Naive thymus-derived CD4-positive, alpha-beta T cell (primary cell): ENCODE measurements around the gene ASPG. TPM values are rescaled to one million over a fixed set of nuclear protein-coding genes. Genes with fewer than 3 reads are reported as not detected.

Source experiments
- ATAC-seq: fragments of 150-1000 bp; cut with Tn5 transposase; 2 replicates; pipeline ENCODE4 v1.10.0; 2021; ENCODE audit warnings: mild to moderate bottlenecking, moderate library complexity
- CTCF ChIA-PET: fragments of 350-600 bp; sonication (Branson Sonifier 250); formaldehyde crosslinking; loops from one replicate; lab custom pipeline; 2021; ENCODE audit warnings: antibody characterized with exemption; lab: Charles Lee
- POLR2A ChIA-PET: fragments of 350-600 bp; sonication (Branson Sonifier 250); formaldehyde crosslinking; loops from one replicate; lab custom pipeline; 2021; ENCODE audit warnings: antibody characterized with exemption, inconsistent platforms; lab: Charles Lee
- DNase-seq, 9 donors: peaks; one replicate each; pipeline versions ENCODE4 v3.0.0 to v3.0.0-alpha.2; 2020 to 2022; ENCODE audit warnings: mixed read lengths in 1 of 9
- H3K27ac ChIP-seq: one replicate; pipeline ENCODE4 v1.7.0; 2013; ENCODE audit warnings: mild to moderate bottlenecking, low read depth, low read length, moderate library complexity
- H3K27me3 ChIP-seq, 2 donors: one replicate each; pipeline ENCODE4 v1.7.0; 2013; ENCODE audit warnings: low read length in 2 of 2, mild to moderate bottlenecking in 2 of 2, moderate library complexity in 2 of 2; ENCODE audit not compliant: control insufficient read depth in 2 of 2, insufficient read depth in 2 of 2
- H3K36me3 ChIP-seq, 3 experiments: 1 replicate in 2 of 3; 2 replicates in 1 of 3; pipeline ENCODE4 v1.7.0; 2013; ENCODE audit warnings: low read length in 3 of 3, mild to moderate bottlenecking in 3 of 3, moderate library complexity in 1 of 3; ENCODE audit not compliant: insufficient read depth in 3 of 3, control insufficient read depth in 2 of 3
- H3K4me1 ChIP-seq, 2 donors: one replicate each; pipeline ENCODE4 v1.7.0; 2013; ENCODE audit warnings: low read length in 2 of 2, mild to moderate bottlenecking in 2 of 2, moderate library complexity in 1 of 2; ENCODE audit not compliant: control insufficient read depth in 2 of 2, insufficient read depth in 2 of 2
- H3K4me3 ChIP-seq: 2 replicates; pipeline ENCODE4 v1.7.0; 2013; ENCODE audit warnings: mild to moderate bottlenecking, low read length
- H3K9me3 ChIP-seq, 3 experiments: 1 replicate in 2 of 3; 2 replicates in 1 of 3; pipeline ENCODE4 v1.7.0; 2013; ENCODE audit warnings: low read length in 3 of 3; ENCODE audit not compliant: control insufficient read depth in 2 of 3
- H3K27ac Mint-ChIP-seq, 9 donors: one replicate each; pipeline ENCODE4 v1.8.0; 2020 to 2022; ENCODE audit warnings: mixed read lengths in 9 of 9, mild to moderate bottlenecking in 8 of 9, moderate library complexity in 5 of 9, inconsistent platforms in 2 of 9
- H3K27me3 Mint-ChIP-seq, 5 donors: one replicate each; pipeline ENCODE4 v1.8.0; 2021 to 2022; ENCODE audit warnings: mixed read lengths in 5 of 5, mild to moderate bottlenecking in 1 of 5
- H3K36me3 Mint-ChIP-seq, 5 donors: one replicate each; pipeline ENCODE4 v1.8.0; 2020 to 2022; ENCODE audit warnings: mixed read lengths in 5 of 5, mild to moderate bottlenecking in 3 of 5, inconsistent platforms in 1 of 5
- H3K4me1 Mint-ChIP-seq, 7 donors: one replicate each; pipeline ENCODE4 v1.8.0; 2020 to 2022; ENCODE audit warnings: mixed read lengths in 7 of 7, mild to moderate bottlenecking in 3 of 7, inconsistent platforms in 1 of 7
- H3K4me3 Mint-ChIP-seq, 10 donors: one replicate each; pipeline ENCODE4 v1.8.0; 2020 to 2022; ENCODE audit warnings: mild to moderate bottlenecking in 10 of 10, mixed read lengths in 10 of 10, moderate library complexity in 6 of 10, inconsistent platforms in 2 of 10
- H3K9me3 Mint-ChIP-seq, 11 donors: one replicate each; pipeline ENCODE4 v1.8.0; 2020 to 2022; ENCODE audit warnings: mixed read lengths in 11 of 11, mild to moderate bottlenecking in 4 of 11, inconsistent platforms in 1 of 11, moderate library complexity in 1 of 11
- intact Hi-C, 2 donors: fragments of 100-400 bp; cut with micrococcal nuclease; formaldehyde crosslinking; loops; one replicate each; pipeline ENCODE4 v1.15.1; 2023
- polyA plus RNA-seq, 2 donors: library from polyadenylated mRNA; unstranded; fragments of 300-500 nt; fragmentation: Illumina TruSeq; gene quantifications; one replicate each; pipeline ENCODE4 v1.2.3, GENCODE V29; 2021
- total RNA-seq, 6 experiments: library from RNA in 5 of 6; stranded (reverse) in 5 of 6; gene quantifications; 1 replicate in 5 of 6; 2 replicates in 1 of 6; pipeline ENCODE4 v1.2.3 and lab custom pipeline; 2021 to 2026

Gene ASPG
- total and polyA plus RNA-seq, 7 experiments from 2014 or later = 0.11 to 0.38 TPM; not detected in 5

DNA sequence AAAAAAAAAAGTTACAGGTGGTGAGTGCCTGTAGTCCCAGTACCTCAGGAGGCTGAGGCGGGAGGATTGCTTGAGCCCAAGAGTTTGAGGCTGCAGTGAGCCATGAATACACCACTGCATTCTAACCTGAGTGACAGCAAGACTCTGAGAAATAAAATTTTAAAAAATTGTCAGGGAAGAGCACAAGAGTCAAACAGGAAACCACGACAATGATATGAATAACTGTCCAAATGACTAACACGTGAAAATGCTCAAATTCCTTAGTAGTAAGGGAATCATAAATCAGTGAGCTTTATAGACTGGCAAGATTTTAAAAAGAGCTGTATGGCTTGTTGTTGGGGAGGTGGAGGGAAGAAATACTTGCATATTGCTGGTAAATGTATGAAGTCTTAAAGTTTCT lies 12.9 kb upstream of the ASPG start:
- H3K4me3 Mint-ChIP-seq = no peak overlapping the region
- ChIA-PET POLR2A (no interaction called here), CTCF (no interaction called here)
- ATAC-seq (no peak), DNase-seq (no peak)
- Histone ChIP-seq H3K27me3 (no peaks in the 10 kb centered on the region), H3K9me3 (peaks cover 0 to 8% (median 4%) of the 10 kb centered on the region in 3 experiments), H3K4me1 (peaks cover under 1 to 2% of the 10 kb centered on the region in 2 donors), H3K27ac (no peak overlapping the region), H3K36me3 (no peaks in the 10 kb centered on the region), H3K4me3 (no peak overlapping the region)
- peaks cover 0 to 10% (median 3%) of the 10 kb centered on the region in 7 donors for H3K4me1 Mint-ChIP-seq
- H3K36me3 Mint-ChIP-seq = peaks cover 0 to 6% (median under 1%) of the 10 kb centered on the region in 5 donors
- no peak overlapping the region for H3K27ac Mint-ChIP-seq
- H3K9me3 Mint-ChIP-seq = peaks cover 4 to 27% (median 11%) of the 10 kb centered on the region in 11 donors
- H3K27me3 Mint-ChIP-seq = peaks cover 6 to 28% (median 15%) of the 10 kb centered on the region in 5 donors
- intact Hi-C loops = no loop called here

DNA sequence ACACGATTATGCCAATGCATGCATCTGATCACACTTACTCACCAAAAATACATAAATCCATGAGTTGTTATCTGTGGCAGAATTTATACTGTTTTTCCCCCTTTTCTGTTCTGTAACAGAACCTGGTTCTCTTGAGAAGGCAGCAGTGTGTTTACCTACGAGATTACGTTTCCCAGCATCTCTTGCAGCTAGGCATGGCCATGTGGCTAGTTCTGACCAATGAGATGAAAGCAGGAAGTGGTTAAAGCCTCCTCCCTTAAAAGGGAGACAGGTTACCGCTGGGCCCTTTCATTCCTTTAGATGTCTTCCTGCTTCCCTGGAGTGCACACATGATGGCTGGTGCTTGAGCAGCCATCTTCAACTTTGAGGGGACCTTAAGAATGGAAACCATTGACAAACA lies 11.7 kb upstream of the ASPG start:
- ATAC-seq (no peak), DNase-seq (no peak)
- Mint-ChIP-seq H3K9me3 (peaks cover 2 to 19% (median 10%) of the 10 kb centered on the region in 11 donors), H3K27ac (no peak overlapping the region), H3K4me3 (no peak overlapping the region), H3K27me3 (peaks cover 0 to 22% (median 10%) of the 10 kb centered on the region in 5 donors), H3K36me3 (peaks cover 0 to 4% (median 0%) of the 10 kb centered on the region in 5 donors), H3K4me1 (peaks cover 7 to 22% (median 15%) of the 10 kb centered on the region in 7 donors)
- CTCF ChIA-PET = no interaction called here
- H3K4me1 ChIP-seq = peaks cover 4 to 11% of the 10 kb centered on the region in 2 donors
- no peaks in the 10 kb centered on the region for H3K36me3 ChIP-seq
- POLR2A ChIA-PET = no interaction called here
- H3K27ac ChIP-seq = no peak overlapping the region
- no peaks in the 10 kb centered on the region for H3K27me3 ChIP-seq
- intact Hi-C loops = no loop called here
- H3K9me3 ChIP-seq = peaks cover 0 to 8% (median 4%) of the 10 kb centered on the region in 3 experiments
- H3K4me3 ChIP-seq = no peak overlapping the region

GRCh38 chr14:104075530-104076151 lies 9.9 kb upstream of the ASPG start:
- H3K9me3 Mint-ChIP-seq = peaks cover 2 to 18% (median 10%) of the 10 kb centered on the region in 11 donors

DNA sequence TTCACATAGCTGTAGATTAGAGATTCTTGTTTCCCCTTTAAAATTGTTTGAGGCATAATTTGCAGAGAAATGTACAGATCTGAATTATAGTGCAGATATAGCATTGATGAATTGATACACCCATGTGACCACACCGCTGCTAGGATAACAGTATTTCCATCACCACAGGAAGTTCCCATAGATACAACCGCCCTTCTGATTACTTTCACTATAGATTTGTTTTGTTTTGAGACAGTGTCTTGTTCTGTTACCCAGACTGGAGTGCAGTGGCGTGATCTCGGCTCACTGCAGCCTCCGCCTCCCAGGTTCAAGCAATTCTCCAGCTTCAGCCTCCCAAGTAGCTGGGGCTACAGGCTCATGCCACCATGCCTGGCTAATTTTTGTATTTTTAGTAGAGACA lies 8.8 kb upstream of the ASPG start:
- H3K9me3 Mint-ChIP-seq = peaks cover 2 to 18% (median 10%) of the 10 kb centered on the region in 11 donors
- peaks cover 0 to 11% (median 6%) of the 10 kb centered on the region in 5 donors for H3K27me3 Mint-ChIP-seq
- intact Hi-C loops = loop anchor here (5.0 kb wide), 3 partner anchors 504 to 631 kb away; no protein-coding TSS in a partner anchor
- H3K36me3 Mint-ChIP-seq = peaks cover 0 to 4% (median 0%) of the 10 kb centered on the region in 5 donors
- H3K27ac ChIP-seq = no peak overlapping the region
- peak overlapping the region in 1 of 9 donors; percentile 42 for H3K27ac Mint-ChIP-seq
- no peak for ATAC-seq
- H3K4me3 Mint-ChIP-seq = peak overlapping the region in 1 of 10 donors; percentile 28
- POLR2A ChIA-PET = interaction anchor here (0.7 kb wide), 1 partner anchor 315 kb away, joined by 3 read pairs; no protein-coding TSS in a partner anchor
- DNase-seq = no peak
- H3K36me3 ChIP-seq = no peaks in the 10 kb centered on the region
- H3K27me3 ChIP-seq = no peaks in the 10 kb centered on the region
- peaks cover 0 to 8% (median 4%) of the 10 kb centered on the region in 3 experiments for H3K9me3 ChIP-seq
- CTCF ChIA-PET = interaction anchor here (0.7 to 2.0 kb wide), 4 partner anchors 17 to 487 kb away, joined by 3 to 16 read pairs (median 7); no protein-coding TSS in a partner anchor
- H3K4me3 ChIP-seq = no peak overlapping the region
- H3K4me1 ChIP-seq = peaks cover 4 to 11% of the 10 kb centered on the region in 2 donors
- H3K4me1 Mint-ChIP-seq = peaks cover 7 to 24% (median 17%) of the 10 kb centered on the region in 7 donors

More at GRCh38 chr14:104075530-104076151, 9.9 kb upstream of the ASPG start:
- Mint-ChIP-seq H3K4me1 (peaks cover 7 to 24% (median 17%) of the 10 kb centered on the region in 7 donors), H3K36me3 (peaks cover 0 to 4% (median 0%) of the 10 kb centered on the region in 5 donors), H3K4me3 (no peak overlapping the region), H3K27ac (no peak overlapping the region), H3K27me3 (peaks cover 0 to 11% (median 6%) of the 10 kb centered on the region in 5 donors)
- H3K4me3 ChIP-seq = no peak overlapping the region
- peaks cover 0 to 8% (median 4%) of the 10 kb centered on the region in 3 experiments for H3K9me3 ChIP-seq
- H3K27ac ChIP-seq = no peak overlapping the region
- POLR2A ChIA-PET = no interaction called here
- H3K36me3 ChIP-seq = no peaks in the 10 kb centered on the region
- H3K4me1 ChIP-seq = peaks cover 4 to 11% of the 10 kb centered on the region in 2 donors
- DNase-seq (no peak), ATAC-seq (no peak)
- H3K27me3 ChIP-seq = no peaks in the 10 kb centered on the region
- CTCF ChIA-PET = interaction anchor here (0.7 to 0.9 kb wide), 2 partner anchors 23 to 488 kb away, joined by 3 read pairs; no protein-coding TSS in a partner anchor
- intact Hi-C loops = loop anchor here (5.0 kb wide), 3 partner anchors 503 to 632 kb away; no protein-coding TSS in a partner anchor

DNA sequence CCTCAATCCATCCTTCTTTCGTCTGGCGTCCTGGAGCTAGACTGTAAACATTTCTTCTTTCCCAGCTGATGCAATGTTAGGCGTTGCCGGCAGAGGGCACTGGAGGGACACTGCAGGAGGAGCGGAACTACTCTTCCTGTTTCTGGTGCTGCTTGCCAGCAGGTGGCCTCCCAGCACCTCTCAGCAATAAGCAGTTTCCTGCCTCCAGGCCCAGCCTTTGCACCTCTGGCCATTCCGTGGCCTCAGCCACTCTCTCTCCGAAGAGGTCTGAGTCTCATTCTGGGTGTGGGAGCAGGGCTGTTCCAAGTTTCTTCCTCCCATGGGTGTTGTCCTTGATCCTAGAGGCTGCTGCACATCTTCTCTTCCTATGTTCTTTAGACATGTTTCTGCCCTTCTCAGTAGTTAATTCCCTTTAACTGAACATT lies 7.5 kb upstream of the ASPG start:
- ChIA-PET CTCF (interaction anchor here (0.5 to 2.0 kb wide), 17 partner anchors 15 to 1769 kb away, joined by 3 to 16 read pairs (median 3); no protein-coding TSS in a partner anchor), POLR2A (no interaction called here)
- peaks cover 0 to 2% (median 0%) of the 10 kb centered on the region in 5 donors for H3K36me3 Mint-ChIP-seq
- H3K4me1 ChIP-seq = peaks cover 4 to 11% of the 10 kb centered on the region in 2 donors
- H3K27ac Mint-ChIP-seq = peak overlapping the region in 7 of 9 donors; percentile 2 to 86 (median 59)
- H3K4me1 Mint-ChIP-seq = peaks cover 7 to 24% (median 17%) of the 10 kb centered on the region in 7 donors
- no peak overlapping the region for H3K27ac ChIP-seq
- H3K4me3 Mint-ChIP-seq = peak overlapping the region in 6 of 10 donors; percentile 4 to 57 (median 20)
- intact Hi-C loops = loop anchor here (1.0 to 5.0 kb wide), 11 partner anchors 17 to 629 kb away; no protein-coding TSS in a partner anchor
- peaks cover 0 to 8% (median 4%) of the 10 kb centered on the region in 3 experiments for H3K9me3 ChIP-seq
- no peaks in the 10 kb centered on the region for H3K36me3 ChIP-seq
- DNase-seq (peak; percentile 69 to 88 (median 83)), ATAC-seq (peak; percentile 99)
- H3K9me3 Mint-ChIP-seq = peaks cover 0 to 12% (median 7%) of the 10 kb centered on the region in 11 donors
- H3K4me3 ChIP-seq = no peak overlapping the region
- no peaks in the 10 kb centered on the region for H3K27me3 ChIP-seq
- H3K27me3 Mint-ChIP-seq = peaks cover 3 to 14% (median 6%) of the 10 kb centered on the region in 5 donors

DNA sequence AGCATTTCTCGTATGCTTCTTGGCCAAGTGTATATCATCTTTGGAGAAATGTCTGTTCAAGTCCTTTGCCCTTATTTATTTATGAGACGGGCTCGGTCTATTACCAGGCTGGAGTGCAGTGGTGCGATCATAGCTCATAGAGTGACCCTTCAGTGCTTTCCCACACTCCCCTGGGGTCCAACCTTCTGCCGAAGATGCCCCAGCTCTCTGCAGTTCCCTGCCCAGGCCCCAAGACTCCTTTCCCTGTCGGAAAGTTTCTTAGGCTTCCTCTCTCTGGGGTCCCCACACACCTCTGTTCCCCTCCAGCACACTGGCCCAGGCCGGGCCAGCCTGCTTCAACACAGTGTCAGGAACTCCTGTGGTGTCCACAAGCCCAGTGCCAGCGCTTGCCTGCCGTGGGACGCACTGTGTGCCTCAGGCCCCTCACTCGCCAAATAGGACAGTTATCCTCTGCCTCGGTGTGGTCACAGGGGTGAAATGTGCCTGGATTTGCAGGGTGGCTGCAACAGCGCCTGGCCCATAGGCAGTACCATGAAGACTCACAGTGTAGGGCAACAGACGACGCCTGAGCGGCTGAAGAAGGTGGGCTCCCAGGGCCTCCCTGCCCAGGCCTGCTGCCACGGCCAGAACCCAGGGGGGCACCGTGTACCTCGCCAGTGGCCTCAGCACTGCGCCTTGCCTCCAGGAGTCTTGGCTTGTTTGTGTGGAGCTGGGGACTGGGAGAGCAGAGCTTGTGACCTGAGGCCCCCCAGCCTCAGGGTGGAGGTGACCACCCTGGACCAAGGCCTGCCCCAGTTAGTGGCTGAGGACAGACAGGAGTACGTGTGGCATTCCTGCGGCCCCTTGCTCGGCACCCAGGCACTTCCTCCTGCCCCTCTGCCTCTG lies 4.9 kb upstream of the ASPG start:
- DNase-seq (no peak), ATAC-seq (no peak)
- H3K27ac ChIP-seq = no peak overlapping the region
- Mint-ChIP-seq H3K36me3 (no peaks in the 10 kb centered on the region), H3K9me3 (no peaks in the 10 kb centered on the region), H3K27me3 (peaks cover 10 to 18% (median 12%) of the 10 kb centered on the region in 5 donors), H3K4me1 (peaks cover 7 to 25% (median 18%) of the 10 kb centered on the region in 7 donors), H3K4me3 (no peak overlapping the region), H3K27ac (peak overlapping the region in 1 of 9 donors; percentile 64)
- ChIA-PET POLR2A (no interaction called here), CTCF (no interaction called here)
- peaks cover 4 to 11% of the 10 kb centered on the region in 2 donors for H3K4me1 ChIP-seq
- no peaks in the 10 kb centered on the region for H3K9me3 ChIP-seq
- H3K4me3 ChIP-seq = no peak overlapping the region
- intact Hi-C loops = no loop called here
- no peaks in the 10 kb centered on the region for H3K27me3 ChIP-seq
- no peaks in the 10 kb centered on the region for H3K36me3 ChIP-seq
